ENCODE measurements around the gene LIMA1.

The LIMA1 gene

GRCh38 chr12:50246873-50247612 lies 36.3 kb downstream of the LIMA1 start:
- no peak for TF ChIP-seq CTCF (IDR thresholded peaks at IDR 0.05; ENCODE audit: low read depth, low read length, missing control alignments)
- no peak overlapping the region for H3K4me3 ChIP-seq (ENCODE audit: low read depth, low read length)
- DNase-seq (ENCODE audit: low read depth) = no peak

- TF ChIP-seq CTCF (IDR thresholded peaks at IDR 0.05; ENCODE audit: low read depth, low read length, missing control alignments) = no peak
- no peak overlapping the region for H3K4me3 ChIP-seq (ENCODE audit: low read depth, low read length)
- DNase-seq (ENCODE audit: low read depth) = no peak
Measured at GRCh38 chr12:50246197-50246865, 37.0 kb downstream of the LIMA1 start.

- DNase-seq (ENCODE audit: low read depth) = no peak
- TF ChIP-seq CTCF (IDR thresholded peaks at IDR 0.05; ENCODE audit: low read depth, low read length, missing control alignments) = no peak
- H3K4me3 ChIP-seq (ENCODE audit: low read depth, low read length) = no peak overlapping the region
Measured at GRCh38 chr12:50243507-50243906, 39.8 kb downstream of the LIMA1 start.

GRCh38 chr12:50242751-50243191 lies 40.5 kb downstream of the LIMA1 start:
- H3K4me3 ChIP-seq (ENCODE audit: low read depth, low read length) = no peak overlapping the region
- no peak for DNase-seq (ENCODE audit: low read depth)
- TF ChIP-seq CTCF (IDR thresholded peaks at IDR 0.05; ENCODE audit: low read depth, low read length, missing control alignments) = no peak

- no peak for DNase-seq (ENCODE audit: low read depth)
- H3K4me3 ChIP-seq (ENCODE audit: low read depth, low read length) = no peak overlapping the region
Measured at GRCh38 chr12:50241178-50241577, 42.1 kb downstream of the LIMA1 start.

GRCh38 chr12:50240792-50241114 lies 42.6 kb downstream of the LIMA1 start:
- H3K4me3 ChIP-seq (ENCODE audit: low read depth, low read length) = no peak overlapping the region
- TF ChIP-seq CTCF (IDR thresholded peaks at IDR 0.05; ENCODE audit: low read depth, low read length, missing control alignments) = no peak

More at GRCh38 chr12:50241178-50241577, 42.1 kb downstream of the LIMA1 start:
- no peak for TF ChIP-seq CTCF (IDR thresholded peaks at IDR 0.05; ENCODE audit: low read depth, low read length, missing control alignments)

More at GRCh38 chr12:50240792-50241114, 42.6 kb downstream of the LIMA1 start:
- no peak for DNase-seq (ENCODE audit: low read depth)
